Measurements from ENCODE around the gene P4HB.

DNA sequence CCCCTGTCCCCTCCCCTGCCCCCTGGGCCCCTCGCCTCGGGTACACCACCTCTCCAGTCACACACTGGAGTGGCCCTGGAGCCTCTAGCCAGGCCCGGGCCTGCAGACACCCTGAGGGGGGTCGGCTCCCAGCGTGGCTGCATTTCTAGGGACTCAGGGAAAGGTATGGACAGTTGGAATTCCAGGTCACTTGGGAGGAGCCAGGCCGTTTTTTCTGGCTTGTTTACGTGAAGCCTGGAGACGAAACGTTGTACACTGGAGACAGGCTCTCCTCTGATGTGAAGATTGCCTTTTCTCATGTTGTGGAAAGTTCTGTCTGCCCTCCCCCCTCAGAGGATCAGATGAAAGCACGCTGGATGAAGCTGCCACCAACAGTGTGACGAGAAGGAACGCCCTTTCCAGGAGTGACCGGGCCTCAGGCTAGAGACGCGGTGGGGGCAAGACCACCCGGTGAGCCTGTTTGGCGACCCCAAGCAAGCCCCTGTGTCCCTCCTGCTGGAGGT lies 21.5 kb downstream of the P4HB start:
- no peak for TF ChIP-seq GLIS3 (CRISPR knock-in tag; IDR thresholded peaks at IDR 0.05)
- TF ChIP-seq, protein P1, sequence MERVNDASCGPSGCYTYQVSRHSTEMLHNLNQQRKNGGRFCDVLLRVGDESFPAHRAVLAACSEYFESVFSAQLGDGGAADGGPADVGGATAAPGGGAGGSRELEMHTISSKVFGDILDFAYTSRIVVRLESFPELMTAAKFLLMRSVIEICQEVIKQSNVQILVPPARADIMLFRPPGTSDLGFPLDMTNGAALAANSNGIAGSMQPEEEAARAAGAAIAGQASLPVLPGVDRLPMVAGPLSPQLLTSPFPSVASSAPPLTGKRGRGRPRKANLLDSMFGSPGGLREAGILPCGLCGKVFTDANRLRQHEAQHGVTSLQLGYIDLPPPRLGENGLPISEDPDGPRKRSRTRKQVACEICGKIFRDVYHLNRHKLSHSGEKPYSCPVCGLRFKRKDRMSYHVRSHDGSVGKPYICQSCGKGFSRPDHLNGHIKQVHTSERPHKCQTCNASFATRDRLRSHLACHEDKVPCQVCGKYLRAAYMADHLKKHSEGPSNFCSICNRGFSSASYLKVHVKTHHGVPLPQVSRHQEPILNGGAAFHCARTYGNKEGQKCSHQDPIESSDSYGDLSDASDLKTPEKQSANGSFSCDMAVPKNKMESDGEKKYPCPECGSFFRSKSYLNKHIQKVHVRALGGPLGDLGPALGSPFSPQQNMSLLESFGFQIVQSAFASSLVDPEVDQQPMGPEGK (CRISPR knock-in tag; IDR thresholded peaks at IDR 0.05; ENCODE audit: borderline replicate concordance) = no peak
- TF ChIP-seq ZFP3 (CRISPR knock-in tag; IDR thresholded peaks at IDR 0.05) = no peak

Data from SK-N-SH treated with all-trans-retinoic acid at 6 μM for 48 hours (cell line).